Stimulated activated CD8-positive, alpha-beta memory T cell treated with anti-CD3 and anti-CD28 coated beads, Interleukin-12 subunit alpha, Interleukin-12 subunit beta, amount 100 ng/mL, for 1 hour (primary cell): ENCODE results near the gene SSC4D.
"Not testable (repeated sequence)": the region's sequence is repeated elsewhere in the genome, so short reads cannot be mapped to it uniquely, and the experiment has no call there.

Experiments
- DNase-seq: peaks from one replicate; pipeline ENCODE4 v3.0.0-alpha.2; 2020; ENCODE audit warnings: low read depth

SSC4D gene

GRCh38 chr7:76421097-76421496, 11.6 kb upstream of the SSC4D start:
- DNase-seq = not testable (repeated sequence)

- not testable (repeated sequence) for DNase-seq
Observed at GRCh38 chr7:76417654-76418310, 8.3 kb upstream of the SSC4D start.

GRCh38 chr7:76412249-76412648, 2.8 kb upstream of the SSC4D start:
- DNase-seq = no peak

GRCh38 chr7:76411626-76412025, 2.1 kb upstream of the SSC4D start:
- no peak for DNase-seq

- DNase-seq = no peak
Observed at GRCh38 chr7:76408121-76408560, 1.4 kb downstream of the SSC4D start.

GRCh38 chr7:76407718-76408117, 1.8 kb downstream of the SSC4D start:
- no peak for DNase-seq

GRCh38 chr7:76405738-76406137, 3.8 kb downstream of the SSC4D start:
- DNase-seq = no peak

- no peak for DNase-seq
Observed at GRCh38 chr7:76403780-76404494, 5.6 kb downstream of the SSC4D start.

GRCh38 chr7:76403097-76403496, 6.4 kb downstream of the SSC4D start:
- DNase-seq = not testable (repeated sequence)

GRCh38 chr7:76400248-76400647, 9.2 kb downstream of the SSC4D start:
- DNase-seq = no peak

- peak; percentile 66 for DNase-seq
Observed at GRCh38 chr7:76397409-76398183, 11.9 kb downstream of the SSC4D start.

GRCh38 chr7:76396864-76397263, 12.6 kb downstream of the SSC4D start:
- no peak for DNase-seq

- DNase-seq = no peak
Observed at GRCh38 chr7:76395965-76396726, 13.4 kb downstream of the SSC4D start.

GRCh38 chr7:76395605-76395964, 13.9 kb downstream of the SSC4D start:
- DNase-seq = not testable (repeated sequence)

- DNase-seq = no peak
Observed at GRCh38 chr7:76394957-76395356, 14.5 kb downstream of the SSC4D start.

GRCh38 chr7:76393116-76394031, 16.1 kb downstream of the SSC4D start:
- peak; percentile 85 for DNase-seq

GRCh38 chr7:76392531-76393115, 16.9 kb downstream of the SSC4D start:
- no peak for DNase-seq

- no peak for DNase-seq
Observed at GRCh38 chr7:76390092-76390491, 19.4 kb downstream of the SSC4D start.

- not testable (repeated sequence) for DNase-seq
Observed at GRCh38 chr7:76387789-76388188, 21.7 kb downstream of the SSC4D start.

- no peak for DNase-seq
Observed at GRCh38 chr7:76386691-76387260, 22.7 kb downstream of the SSC4D start.
